ENCODE results near the gene OS9.

Gene OS9

DNA sequence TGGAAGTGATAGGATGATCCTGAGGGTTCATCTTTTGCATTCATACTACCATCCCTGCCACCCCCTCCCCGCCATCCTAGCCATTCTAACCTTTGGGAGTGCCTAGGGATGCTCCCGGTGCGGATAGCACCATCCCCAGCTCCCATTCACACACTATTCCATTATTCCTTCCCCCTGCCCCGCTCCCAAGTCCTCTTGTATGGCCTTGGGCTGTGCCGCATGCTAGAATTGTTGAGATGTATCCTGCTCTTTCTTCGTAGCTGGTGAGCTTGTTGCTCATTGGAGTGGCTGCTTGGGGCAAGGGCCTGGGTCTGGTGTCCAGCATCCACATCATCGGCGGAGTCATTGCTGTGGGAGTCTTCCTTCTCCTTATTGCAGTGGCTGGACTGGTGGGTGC lies 51.6 kb downstream of the OS9 start:
- no peak for ATAC-seq
- no peaks in the 10 kb centered on the region for H3K9me3 Mint-ChIP-seq
- peak overlapping the region; percentile 98 for H3K27ac Mint-ChIP-seq

GRCh38 chr12:57746025-57746424 lies 52.1 kb downstream of the OS9 start:
- H3K4me3 Mint-ChIP-seq = peak overlapping the region; percentile 91
- DNase-seq (ENCODE audit: low spot score in 2 of 2) (no peak), ATAC-seq (no peak)
- H3K9me3 Mint-ChIP-seq = no peaks in the 10 kb centered on the region
- H3K4me1 Mint-ChIP-seq = peaks cover 58% of the 10 kb centered on the region
- H3K36me3 Mint-ChIP-seq = peaks cover 70% of the 10 kb centered on the region
- peak overlapping the region; percentile 98 for H3K27ac Mint-ChIP-seq

More for the DNA sequence above, 51.6 kb downstream of the OS9 start:
- peak overlapping the region; percentile 91 for H3K4me3 Mint-ChIP-seq
- peaks cover 69% of the 10 kb centered on the region for H3K36me3 Mint-ChIP-seq
- peaks cover 58% of the 10 kb centered on the region for H3K4me1 Mint-ChIP-seq
- no peak for DNase-seq (ENCODE audit: low spot score in 2 of 2)

DNA sequence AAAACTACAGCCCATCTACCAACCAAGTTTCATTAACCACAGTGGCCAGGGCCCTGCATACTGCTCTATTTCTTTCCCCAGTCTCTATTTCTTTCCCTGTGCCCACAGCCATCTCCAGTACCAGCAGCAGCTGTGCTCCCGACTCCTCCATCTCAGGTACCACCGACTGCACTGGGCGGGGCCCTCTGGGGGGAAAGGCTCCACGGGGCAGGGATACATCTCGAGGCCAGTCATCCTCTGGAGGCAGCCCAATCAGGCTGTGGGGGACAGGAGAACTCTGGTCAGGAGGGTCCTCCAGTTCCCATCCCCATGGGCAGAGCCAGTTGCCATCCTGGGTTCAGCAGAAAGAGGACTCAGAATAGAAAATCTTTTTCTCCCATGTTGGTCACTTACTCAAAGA lies 55.1 kb downstream of the OS9 start:
- H3K9me3 Mint-ChIP-seq = no peaks in the 10 kb centered on the region
- peaks cover 71% of the 10 kb centered on the region for H3K4me1 Mint-ChIP-seq
- H3K27ac Mint-ChIP-seq = no peak overlapping the region
- ATAC-seq (no peak), DNase-seq (ENCODE audit: low spot score in 2 of 2) (no peak)
- peaks cover 81% of the 10 kb centered on the region for H3K36me3 Mint-ChIP-seq
- no peak overlapping the region for H3K4me3 Mint-ChIP-seq

- Mint-ChIP-seq H3K4me3 (peak overlapping the region; percentile 98), H3K36me3 (peaks cover 67% of the 10 kb centered on the region), H3K27ac (peak overlapping the region; percentile 96), H3K4me1 (peaks cover 63% of the 10 kb centered on the region), H3K9me3 (no peaks in the 10 kb centered on the region)
- DNase-seq (ENCODE audit: low spot score in 2 of 2) (no peak), ATAC-seq (no peak)
These were observed 56.9 kb downstream of the OS9 start for GRCh38 chr12:57750561-57751431.

GRCh38 chr12:57751432-57751787 lies 57.5 kb downstream of the OS9 start:
- ATAC-seq = no peak

GRCh38 chr12:57751788-57752667 lies 58.1 kb downstream of the OS9 start, which contains the start of gene CDK4:
Gene CDK4, minus strand, starts transcription at chr12:57752310. Its CDS starts 593 bp downstream, at chr12:57751717.
- H3K9me3 Mint-ChIP-seq = no peaks in the 10 kb centered on the region
- DNase-seq (ENCODE audit: low spot score in 2 of 2) (peak; percentile 94 to 99), ATAC-seq (peak; percentile 85)
- H3K4me3 Mint-ChIP-seq = peak within 1 kb of the TSS; percentile 98
- peak within 1 kb of the TSS; percentile 96 for H3K27ac Mint-ChIP-seq
- peaks cover 62% of the 10 kb centered on the region for H3K36me3 Mint-ChIP-seq
- peaks cover 64% of the 10 kb centered on the region for H3K4me1 Mint-ChIP-seq

More at GRCh38 chr12:57751432-57751787, 57.5 kb downstream of the OS9 start:
- Mint-ChIP-seq H3K27ac (peak overlapping the region; percentile 96), H3K4me3 (peak overlapping the region; percentile 98), H3K36me3 (peaks cover 62% of the 10 kb centered on the region), H3K4me1 (peaks cover 61% of the 10 kb centered on the region), H3K9me3 (no peaks in the 10 kb centered on the region)
- DNase-seq (ENCODE audit: low spot score in 2 of 2) = no peak

GRCh38 chr12:57752668-57753000 lies 58.7 kb downstream of the OS9 start:
- Mint-ChIP-seq H3K4me1 (peaks cover 65% of the 10 kb centered on the region), H3K27ac (peak overlapping the region; percentile 96), H3K9me3 (no peaks in the 10 kb centered on the region), H3K4me3 (peak overlapping the region; percentile 98), H3K36me3 (peaks cover 62% of the 10 kb centered on the region)
- DNase-seq (ENCODE audit: low spot score in 2 of 2) (no peak), ATAC-seq (no peak)

DNA sequence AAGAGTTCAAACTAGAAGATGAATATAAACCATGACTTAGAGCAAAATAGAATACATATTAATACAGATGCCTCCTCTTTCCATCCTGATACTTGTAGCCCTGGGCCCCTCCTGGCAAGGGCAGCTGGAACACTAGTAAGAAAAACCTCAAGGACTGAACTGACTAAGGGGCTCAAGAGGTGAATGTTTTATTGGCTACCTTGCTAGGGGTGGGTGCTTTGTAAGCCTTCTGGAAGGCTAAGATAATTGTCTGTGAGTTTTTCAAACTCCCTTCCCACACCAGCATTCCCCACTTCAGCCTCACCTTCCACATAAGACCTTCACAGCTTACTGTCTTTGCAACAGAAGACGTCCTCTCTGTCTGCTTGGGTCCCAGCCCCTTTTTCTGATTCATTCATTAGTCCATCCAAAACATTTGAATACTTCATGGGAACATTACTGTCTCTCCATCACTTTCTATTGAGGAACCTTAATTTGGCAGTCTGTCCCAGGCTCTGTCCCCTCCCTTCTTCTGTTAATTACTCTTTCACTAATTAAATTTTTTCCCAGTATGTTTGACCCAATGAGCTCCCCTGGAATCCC lies 59.9 kb downstream of the OS9 start:
- Mint-ChIP-seq H3K4me1 (peaks cover 71% of the 10 kb centered on the region), H3K36me3 (peaks cover 62% of the 10 kb centered on the region), H3K9me3 (no peaks in the 10 kb centered on the region)

DNA sequence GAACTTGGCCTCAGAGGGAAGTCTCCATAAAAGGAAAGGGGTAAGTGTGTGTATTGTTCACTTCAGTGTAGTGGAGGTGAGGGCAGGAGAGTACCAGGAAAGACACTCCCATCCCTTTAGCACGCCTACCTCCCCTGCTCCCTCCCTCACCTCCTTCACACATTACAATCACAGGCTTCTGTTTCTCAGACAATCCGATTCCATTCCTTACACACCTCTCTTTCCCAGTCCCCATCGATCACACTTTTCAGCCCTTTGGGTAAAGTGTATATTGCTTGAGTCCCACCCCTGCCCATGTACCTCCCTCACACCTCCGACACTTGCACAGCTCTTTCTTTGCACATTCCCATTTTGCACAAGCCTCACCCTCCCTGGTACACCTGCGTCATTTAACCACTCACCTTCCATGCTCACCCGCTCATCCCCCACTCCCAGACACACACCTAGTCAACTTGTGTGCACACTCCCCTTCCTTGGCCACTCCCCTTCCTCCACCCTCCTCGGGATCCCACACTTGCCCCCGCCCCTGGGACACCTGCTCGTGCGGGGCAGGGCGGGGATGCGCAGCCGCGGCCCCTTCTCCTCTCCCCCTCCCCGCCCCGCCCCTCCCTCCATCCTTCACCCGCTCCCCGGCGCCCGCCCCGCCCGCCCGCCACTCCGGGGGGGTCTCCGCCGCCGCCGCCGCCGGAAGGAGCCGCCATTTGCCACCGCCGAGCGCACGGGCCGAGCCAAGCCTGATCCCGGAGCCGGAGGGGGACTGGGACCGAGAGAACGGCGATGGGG lies 60.7 kb downstream of the OS9 start, which contains the start of gene MARCHF9:
Gene MARCHF9, plus strand, starts transcription at position 693 of the 783 bp plus-strand sequence. CDS start 426 bp downstream, outside the sequence.
- Mint-ChIP-seq H3K27ac (peak within 1 kb of the TSS; percentile 84), H3K4me3 (peak within 1 kb of the TSS; percentile 75), H3K9me3 (no peaks in the 10 kb centered on the region), H3K4me1 (peaks cover 74% of the 10 kb centered on the region), H3K36me3 (peaks cover 59% of the 10 kb centered on the region)
- ATAC-seq = peak; percentile 57
- DNase-seq (ENCODE audit: low spot score in 2 of 2) = peak; percentile 55 to 87

More for the DNA sequence above, 59.9 kb downstream of the OS9 start:
- no peak for ATAC-seq
- no peak for DNase-seq (ENCODE audit: low spot score in 2 of 2)
- Mint-ChIP-seq H3K4me3 (peak overlapping the region; percentile 75), H3K27ac (peak overlapping the region; percentile 96)

DNA sequence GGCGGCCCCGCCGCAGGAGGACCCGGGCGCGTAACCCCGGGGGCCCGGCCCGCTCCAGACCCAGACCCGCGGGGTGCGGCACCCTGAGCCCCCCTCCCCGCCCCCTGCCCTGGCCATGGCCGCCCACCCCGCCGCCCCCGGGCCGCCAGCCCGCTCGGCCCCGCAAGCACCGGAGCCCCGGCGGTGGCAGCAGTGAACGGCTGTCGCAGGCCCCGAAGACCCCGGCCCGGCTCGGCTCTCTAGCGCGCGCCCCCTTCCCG lies 61.2 kb downstream of the OS9 start:
- Mint-ChIP-seq H3K9me3 (no peaks in the 10 kb centered on the region), H3K36me3 (peaks cover 57% of the 10 kb centered on the region), H3K27ac (no peak overlapping the region), H3K4me1 (peaks cover 78% of the 10 kb centered on the region), H3K4me3 (peak overlapping the region; percentile 75)
- DNase-seq (ENCODE audit: low spot score in 2 of 2) = no peak
- ATAC-seq = no peak

- ATAC-seq (no peak), DNase-seq (ENCODE audit: low spot score in 2 of 2) (peak in 1 of 2 donors; percentile 62)
- H3K9me3 Mint-ChIP-seq = no peaks in the 10 kb centered on the region
- H3K4me3 Mint-ChIP-seq = peak overlapping the region; percentile 75
- H3K36me3 Mint-ChIP-seq = peaks cover 52% of the 10 kb centered on the region
- peak overlapping the region; percentile 84 for H3K27ac Mint-ChIP-seq
- peaks cover 72% of the 10 kb centered on the region for H3K4me1 Mint-ChIP-seq
These were observed 61.8 kb downstream of the OS9 start for GRCh38 chr12:57755454-57756372.

DNA sequence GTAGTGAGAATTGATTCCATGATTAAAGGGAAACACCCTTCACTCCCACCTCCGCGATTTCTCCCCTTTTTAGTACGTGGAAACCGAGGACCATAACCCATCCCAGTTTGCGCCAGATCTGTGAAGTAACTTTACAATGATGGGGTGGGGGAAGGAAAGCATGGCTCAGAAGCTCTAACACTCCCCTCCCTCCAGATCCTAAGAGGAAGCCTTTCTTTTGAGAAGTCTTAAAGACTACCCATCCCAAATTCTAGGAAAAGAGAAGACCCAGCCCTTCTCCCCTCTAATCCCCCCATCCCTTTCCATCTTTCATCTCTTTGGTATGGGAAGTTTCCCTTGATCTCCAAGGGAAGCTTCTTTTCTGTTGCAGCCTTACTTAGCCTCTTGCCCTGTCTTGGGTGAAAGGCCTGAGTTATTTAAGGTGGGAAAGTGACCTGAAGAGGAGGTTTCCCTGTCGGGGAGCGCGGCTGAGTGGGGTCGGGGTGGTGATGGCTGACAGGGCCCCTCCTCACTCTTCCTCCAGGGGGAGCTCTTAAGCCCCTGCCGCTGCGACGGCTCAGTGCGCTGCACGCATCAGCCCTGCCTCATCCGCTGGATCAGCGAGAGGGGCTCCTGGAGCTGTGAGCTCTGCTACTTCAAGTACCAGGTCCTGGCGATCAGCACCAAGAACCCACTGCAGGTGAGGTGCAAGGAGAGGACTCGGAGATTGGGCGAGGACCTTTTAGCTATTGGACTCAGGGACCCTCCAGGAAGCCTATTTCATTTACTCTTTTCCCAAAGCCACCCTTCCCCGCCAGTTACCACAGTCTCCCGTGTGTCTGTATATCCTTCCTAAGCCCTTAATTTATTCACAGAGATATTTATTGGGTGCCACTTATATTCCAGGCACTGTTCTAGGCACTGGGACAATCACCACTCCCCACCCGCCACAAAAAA lies 62.7 kb downstream of the OS9 start:
- DNase-seq (ENCODE audit: low spot score in 2 of 2) = peak; percentile 60 to 80
- H3K36me3 Mint-ChIP-seq = peaks cover 49% of the 10 kb centered on the region
- ATAC-seq = peak; percentile 52
- peak overlapping the region; percentile 84 for H3K27ac Mint-ChIP-seq
- H3K9me3 Mint-ChIP-seq = no peaks in the 10 kb centered on the region
- H3K4me3 Mint-ChIP-seq = peak overlapping the region; percentile 75
- peaks cover 72% of the 10 kb centered on the region for H3K4me1 Mint-ChIP-seq

GRCh38 chr12:57757771-57758170 lies 63.8 kb downstream of the OS9 start:
- DNase-seq (ENCODE audit: low spot score in 2 of 2) (no peak), ATAC-seq (no peak)
- Mint-ChIP-seq H3K36me3 (peaks cover 46% of the 10 kb centered on the region), H3K9me3 (no peaks in the 10 kb centered on the region), H3K4me1 (peaks cover 65% of the 10 kb centered on the region), H3K4me3 (no peak overlapping the region), H3K27ac (no peak overlapping the region)

Measured in stimulated activated effector memory CD8-positive, alpha-beta T cell treated with anti-CD3 and anti-CD28 coated beads, Interleukin-12 subunit alpha, Interleukin-12 subunit beta, amount 100 ng/mL, for 72 hours (primary cell).